Upper lobe of left lung (tissue), 6 donors: ENCODE data around the gene ACTMAP. TPM values are rescaled to one million over a fixed set of nuclear protein-coding genes. Genes with fewer than 3 reads are reported as not detected.

ENCODE experiments used
- ATAC-seq, 2 donors: fragments of 200-7000 bp; cut with Tn5 transposase; one replicate each; pipeline ENCODE4 v1.9.1; 2022; ENCODE audit warnings: mild to moderate bottlenecking in 2 of 2, moderate library complexity in 2 of 2; ENCODE audit not compliant: low FRiP score in 2 of 2
- DNase-seq, 2 donors: peaks; one replicate each; pipeline ENCODE4 v3.0.0-alpha.2; 2019 to 2020
- H3K27ac ChIP-seq, 4 donors: fragments of 200-600 bp; sonication (generic); one replicate each; pipeline ENCODE4 v1.5.1; 2016 to 2019
- H3K27me3 ChIP-seq, 4 donors: fragments of 200-600 bp; sonication (generic); one replicate each; pipeline ENCODE4 v1.5.1; 2017 to 2019
- H3K36me3 ChIP-seq, 4 donors: fragments of 200-600 bp; sonication (generic); one replicate each; pipeline ENCODE4 v1.5.1; 2016 to 2019
- H3K4me1 ChIP-seq, 4 donors: fragments of 200-600 bp; sonication (generic); one replicate each; pipeline ENCODE4 v1.5.1; 2018 to 2019
- H3K4me3 ChIP-seq, 4 donors: fragments of 200-600 bp; sonication (generic); one replicate each; pipeline ENCODE4 v1.5.1; 2017 to 2019; ENCODE audit warnings: mild to moderate bottlenecking in 2 of 4, moderate library complexity in 1 of 4
- H3K9me3 ChIP-seq, 4 donors: fragments of 200-600 bp; sonication (generic); one replicate each; pipeline ENCODE4 v1.5.1; 2018 to 2019
- EP300 ChIP-seq, 4 donors: sonication (generic); formaldehyde crosslinking; IDR thresholded peaks; one replicate each; pipeline ENCODE4 v1.5.1; 2017; ENCODE audit warnings: antibody characterized with exemption in 4 of 4, control low read depth in 2 of 4
- POLR2A ChIP-seq, 4 donors: fragments of 450-650 bp; IDR thresholded peaks; one replicate each; pipeline ENCODE4 v1.5.1; 2016 to 2017; ENCODE audit warnings: antibody characterized with exemption in 4 of 4, mild to moderate bottlenecking in 2 of 4
- POLR2AphosphoS5 ChIP-seq, 2 donors: sonication (generic); formaldehyde crosslinking; IDR thresholded peaks; one replicate each; pipeline ENCODE4 v1.5.1; 2017; ENCODE audit warnings: antibody characterized with exemption in 2 of 2
- WGBS, 2 donors: methylation state at CpG; one replicate each; pipeline ENCODE4 v1.1.5; 2017 to 2018; 5-methylcytosine and 5-hydroxymethylcytosine counted together
- total RNA-seq, 6 donors: library from RNA; depleted of rRNA in 4 of 6; stranded (reverse); fragments of >200 nt in 4 of 6; gene quantifications; one replicate each; pipeline versions ENCODE4 v1.1.0 to v1.2.1, GENCODE V29; 2016 to 2021
- TF ChIP-seq, protein P1 (sequence below), 6 experiments: fragments of 450-650 bp in 4 of 6; fragments of 200-600 bp in 2 of 6; sonication (generic) in 2 of 6; IDR thresholded peaks; one replicate each; pipeline ENCODE4 v1.5.1; 2016 to 2019; ENCODE audit warnings: antibody characterized with exemption in 6 of 6
- donor health status: DM: no; HTN: no; CAD: no; lungs with moderate emphysema.
- donor health status: DM: no; HTN: yes; CAD: no; lungs with severe emphysema.

ACTMAP gene
- total RNA-seq, 6 donors from 2014 or later: 16.0 to 28.4 (median 21.5) TPM

DNA sequence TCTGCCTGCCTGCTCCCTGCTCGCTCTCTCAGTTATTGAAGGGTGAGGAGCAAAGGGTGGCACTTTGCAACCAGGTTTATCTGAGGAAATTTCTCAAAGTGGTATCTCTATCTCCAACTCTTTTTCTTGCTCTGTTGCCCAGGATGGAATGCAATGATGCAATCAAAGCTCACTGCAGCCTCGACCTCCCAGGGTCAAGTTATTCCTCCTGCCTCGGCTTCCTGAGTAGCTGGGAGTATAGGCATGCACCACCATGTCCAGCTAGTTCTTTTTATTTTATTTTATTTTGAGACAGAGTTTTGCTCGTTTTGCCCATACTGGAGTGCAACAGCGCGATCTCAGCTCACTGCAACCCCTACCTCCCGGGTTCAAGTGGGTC is 4.9 kb downstream of the ACTMAP start:
- 72 to 75% methylated on average over 7 of the region's 7 CpGs for WGBS, 2 donors
- peak overlapping the region in 2 of 4 donors; percentile 9 to 18 for H3K4me3 ChIP-seq
- no peaks in the 10 kb centered on the region for H3K27me3 ChIP-seq
- peaks cover 0 to 17% (median 7%) of the 10 kb centered on the region in 4 donors for H3K36me3 ChIP-seq
- TF ChIP-seq POLR2A (IDR thresholded peaks at IDR 0.05) (no peak), POLR2AphosphoS5 (IDR thresholded peaks at IDR 0.05) (no peak), EP300 (IDR thresholded peaks at IDR 0.05) (no peak)
- TF ChIP-seq, protein P1, sequence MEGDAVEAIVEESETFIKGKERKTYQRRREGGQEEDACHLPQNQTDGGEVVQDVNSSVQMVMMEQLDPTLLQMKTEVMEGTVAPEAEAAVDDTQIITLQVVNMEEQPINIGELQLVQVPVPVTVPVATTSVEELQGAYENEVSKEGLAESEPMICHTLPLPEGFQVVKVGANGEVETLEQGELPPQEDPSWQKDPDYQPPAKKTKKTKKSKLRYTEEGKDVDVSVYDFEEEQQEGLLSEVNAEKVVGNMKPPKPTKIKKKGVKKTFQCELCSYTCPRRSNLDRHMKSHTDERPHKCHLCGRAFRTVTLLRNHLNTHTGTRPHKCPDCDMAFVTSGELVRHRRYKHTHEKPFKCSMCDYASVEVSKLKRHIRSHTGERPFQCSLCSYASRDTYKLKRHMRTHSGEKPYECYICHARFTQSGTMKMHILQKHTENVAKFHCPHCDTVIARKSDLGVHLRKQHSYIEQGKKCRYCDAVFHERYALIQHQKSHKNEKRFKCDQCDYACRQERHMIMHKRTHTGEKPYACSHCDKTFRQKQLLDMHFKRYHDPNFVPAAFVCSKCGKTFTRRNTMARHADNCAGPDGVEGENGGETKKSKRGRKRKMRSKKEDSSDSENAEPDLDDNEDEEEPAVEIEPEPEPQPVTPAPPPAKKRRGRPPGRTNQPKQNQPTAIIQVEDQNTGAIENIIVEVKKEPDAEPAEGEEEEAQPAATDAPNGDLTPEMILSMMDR (IDR thresholded peaks at IDR 0.05): no peak
- peaks cover 21 to 40% (median 32%) of the 10 kb centered on the region in 4 donors for H3K4me1 ChIP-seq
- no peak for ATAC-seq
- H3K9me3 ChIP-seq: no peaks in the 10 kb centered on the region
- H3K27ac ChIP-seq: peak overlapping the region; percentile 41 to 87 (median 75)
- no peak for DNase-seq

GRCh38 chr19:40744554-40745401 is 5.5 kb downstream of the ACTMAP start:
- H3K27me3 ChIP-seq: no peaks in the 10 kb centered on the region
- ATAC-seq (peak; percentile 5 to 77), DNase-seq (peak; percentile 54 to 82)
- TF ChIP-seq POLR2A (IDR thresholded peaks at IDR 0.05) (peak in 1 of 4 donors; percentile 70), POLR2AphosphoS5 (IDR thresholded peaks at IDR 0.05) (peak in 1 of 2 donors; percentile 61), EP300 (IDR thresholded peaks at IDR 0.05) (peak in 1 of 4 donors; percentile 61)
- TF ChIP-seq, protein P1 (IDR thresholded peaks at IDR 0.05): peak in 3 of 6 experiments; percentile 31 to 46 (median 44)
- WGBS, 2 donors: 63 to 69% methylated on average over 11 to 17 of the region's 17 CpGs
- no peaks in the 10 kb centered on the region for H3K9me3 ChIP-seq
- peak overlapping the region in 3 of 4 donors; percentile 18 to 25 (median 22) for H3K4me3 ChIP-seq
- H3K27ac ChIP-seq: peak overlapping the region; percentile 41 to 87 (median 75)
- H3K36me3 ChIP-seq: peaks cover 0 to 24% (median 13%) of the 10 kb centered on the region in 4 donors
- peaks cover 21 to 37% (median 30%) of the 10 kb centered on the region in 4 donors for H3K4me1 ChIP-seq

DNA sequence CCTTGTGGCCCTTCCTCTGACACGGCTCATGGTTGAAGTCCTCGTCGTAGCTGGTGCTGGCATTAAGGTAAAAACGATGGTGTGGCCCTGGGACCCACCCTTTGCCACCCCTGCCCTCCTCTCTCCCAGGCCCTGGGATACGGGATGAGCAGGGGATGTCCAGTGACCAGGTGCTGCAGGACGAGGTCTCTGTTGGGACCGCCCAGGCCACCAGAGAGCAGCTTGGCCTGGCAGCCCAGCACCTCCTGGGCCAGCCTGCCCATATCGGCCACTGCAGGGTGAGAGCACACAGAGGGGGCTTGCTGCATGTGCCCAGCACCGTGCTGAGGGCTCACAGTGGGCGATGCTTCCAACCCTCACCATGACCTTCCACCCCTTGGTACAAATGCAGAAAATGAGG is 6.4 kb downstream of the ACTMAP start:
- H3K27me3 ChIP-seq: no peaks in the 10 kb centered on the region
- H3K36me3 ChIP-seq: peaks cover 0 to 32% (median 22%) of the 10 kb centered on the region in 4 donors
- H3K27ac ChIP-seq: peak overlapping the region in 3 of 4 donors; percentile 41 to 87 (median 79)
- DNase-seq (peak in 1 of 2 donors; percentile 55), ATAC-seq (no peak)
- TF ChIP-seq POLR2AphosphoS5 (IDR thresholded peaks at IDR 0.05): no peak
- H3K9me3 ChIP-seq: no peaks in the 10 kb centered on the region
- 92 to 95% methylated on average over 8 to 10 of the region's 10 CpGs for WGBS, 2 donors
- peak overlapping the region in 2 of 4 donors; percentile 22 to 25 for H3K4me3 ChIP-seq
- peaks cover 12 to 29% (median 22%) of the 10 kb centered on the region in 4 donors for H3K4me1 ChIP-seq

DNA sequence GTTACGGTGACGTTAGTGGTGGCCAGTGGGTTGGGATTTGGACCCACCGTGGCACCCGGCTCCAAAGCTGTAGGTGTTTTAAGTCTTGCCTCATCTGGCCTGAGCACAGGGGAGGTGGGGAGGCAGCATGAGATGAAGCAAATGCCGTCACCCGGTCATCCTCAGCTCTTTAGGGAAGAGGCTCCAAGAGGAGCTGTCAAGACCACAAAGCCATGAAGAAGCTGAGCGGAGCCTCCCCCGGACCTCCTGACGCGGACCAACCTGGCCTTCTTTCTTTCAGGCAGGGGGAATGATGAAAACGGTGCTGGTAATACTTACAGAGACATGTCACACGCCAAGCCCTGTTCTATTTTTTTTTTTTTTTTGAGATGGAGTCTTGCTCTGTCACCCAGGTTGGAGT is 7.4 kb downstream of the ACTMAP start:
- Histone ChIP-seq H3K4me3 (no peak overlapping the region), H3K27ac (no peak overlapping the region), H3K36me3 (peaks cover under 1 to 42% (median 31%) of the 10 kb centered on the region in 4 donors), H3K27me3 (no peaks in the 10 kb centered on the region), H3K9me3 (no peaks in the 10 kb centered on the region), H3K4me1 (peaks cover 8 to 20% (median 13%) of the 10 kb centered on the region in 4 donors)
- WGBS, 2 donors: 87 to 95% methylated on average over 9 to 12 of the region's 12 CpGs
- TF ChIP-seq POLR2AphosphoS5 (IDR thresholded peaks at IDR 0.05): no peak
- no peak for TF ChIP-seq POLR2A (IDR thresholded peaks at IDR 0.05)
- TF ChIP-seq, protein P1 (IDR thresholded peaks at IDR 0.05): no peak
- TF ChIP-seq EP300 (IDR thresholded peaks at IDR 0.05): no peak
- ATAC-seq (no peak), DNase-seq (no peak)

DNA sequence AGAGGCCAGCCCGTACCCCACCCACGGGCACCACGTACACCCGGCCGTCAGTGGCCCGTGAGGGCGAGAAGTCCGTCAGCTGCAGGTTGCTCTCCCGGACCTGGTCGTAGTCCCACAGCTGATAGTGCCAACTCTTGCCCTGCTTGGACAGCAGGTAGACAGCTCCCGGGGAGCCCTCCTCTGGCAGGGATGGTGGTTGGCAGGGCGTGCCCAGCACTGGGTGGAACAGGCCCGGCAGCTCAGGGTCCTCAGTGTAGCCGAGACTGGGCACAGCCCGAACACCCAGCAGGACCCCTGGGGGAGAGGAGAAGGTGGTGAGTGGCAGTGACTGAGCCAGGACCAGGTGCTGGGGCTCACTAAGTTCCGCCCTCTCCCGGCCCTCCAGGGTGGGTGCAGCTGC is 7.8 kb downstream of the ACTMAP start:
- 85% methylated on average over 10 of the region's 17 CpGs; no CpG with 5 or more reads in 1 of the 2 donors for WGBS, 2 donors

More for the DNA sequence above, 7.8 kb downstream of the ACTMAP start:
- Histone ChIP-seq H3K36me3 (peaks cover 4 to 47% (median 35%) of the 10 kb centered on the region in 4 donors), H3K27me3 (no peaks in the 10 kb centered on the region), H3K27ac (no peak overlapping the region), H3K9me3 (no peaks in the 10 kb centered on the region), H3K4me1 (peaks cover 8 to 20% (median 12%) of the 10 kb centered on the region in 4 donors), H3K4me3 (no peak overlapping the region)
- ATAC-seq (no peak), DNase-seq (peak in 1 of 2 donors; percentile 73)
- TF ChIP-seq EP300 (IDR thresholded peaks at IDR 0.05) (no peak), POLR2A (IDR thresholded peaks at IDR 0.05) (no peak), POLR2AphosphoS5 (IDR thresholded peaks at IDR 0.05) (no peak)
- TF ChIP-seq, protein P1 (IDR thresholded peaks at IDR 0.05): no peak
